Measurements from ENCODE around the gene BACH1. TPM values are rescaled to one million over a fixed set of nuclear protein-coding genes. Genes with fewer than 3 reads are reported as not detected.

BACH1 gene
- total and polyA plus RNA-seq, 2 of the 8 experiments (the other 6 are each of a cell fraction or from before 2014, with no cell fraction given), result 6.9 to 50.7 TPM

DNA sequence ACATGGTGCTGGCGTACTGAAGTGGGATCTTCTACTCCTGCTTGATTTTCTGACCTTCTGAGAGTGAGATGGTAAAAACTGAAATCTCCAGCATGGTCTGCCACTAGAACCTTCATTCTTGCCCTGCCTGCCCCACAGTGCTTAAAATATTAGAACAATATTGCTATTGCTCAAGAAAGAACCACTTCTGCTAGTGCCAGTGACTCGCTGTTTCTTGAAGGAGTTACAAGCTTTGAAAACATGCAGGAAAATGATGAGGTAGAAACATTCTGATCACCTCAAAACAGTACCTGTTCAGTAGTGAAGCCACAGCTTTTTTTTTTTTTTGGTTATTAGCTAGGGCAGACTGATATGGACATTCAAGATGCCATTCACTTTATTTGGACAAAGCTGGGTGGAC lies 95.3 kb downstream of the BACH1 start (continued):
- TF ChIP-seq, protein P1, sequence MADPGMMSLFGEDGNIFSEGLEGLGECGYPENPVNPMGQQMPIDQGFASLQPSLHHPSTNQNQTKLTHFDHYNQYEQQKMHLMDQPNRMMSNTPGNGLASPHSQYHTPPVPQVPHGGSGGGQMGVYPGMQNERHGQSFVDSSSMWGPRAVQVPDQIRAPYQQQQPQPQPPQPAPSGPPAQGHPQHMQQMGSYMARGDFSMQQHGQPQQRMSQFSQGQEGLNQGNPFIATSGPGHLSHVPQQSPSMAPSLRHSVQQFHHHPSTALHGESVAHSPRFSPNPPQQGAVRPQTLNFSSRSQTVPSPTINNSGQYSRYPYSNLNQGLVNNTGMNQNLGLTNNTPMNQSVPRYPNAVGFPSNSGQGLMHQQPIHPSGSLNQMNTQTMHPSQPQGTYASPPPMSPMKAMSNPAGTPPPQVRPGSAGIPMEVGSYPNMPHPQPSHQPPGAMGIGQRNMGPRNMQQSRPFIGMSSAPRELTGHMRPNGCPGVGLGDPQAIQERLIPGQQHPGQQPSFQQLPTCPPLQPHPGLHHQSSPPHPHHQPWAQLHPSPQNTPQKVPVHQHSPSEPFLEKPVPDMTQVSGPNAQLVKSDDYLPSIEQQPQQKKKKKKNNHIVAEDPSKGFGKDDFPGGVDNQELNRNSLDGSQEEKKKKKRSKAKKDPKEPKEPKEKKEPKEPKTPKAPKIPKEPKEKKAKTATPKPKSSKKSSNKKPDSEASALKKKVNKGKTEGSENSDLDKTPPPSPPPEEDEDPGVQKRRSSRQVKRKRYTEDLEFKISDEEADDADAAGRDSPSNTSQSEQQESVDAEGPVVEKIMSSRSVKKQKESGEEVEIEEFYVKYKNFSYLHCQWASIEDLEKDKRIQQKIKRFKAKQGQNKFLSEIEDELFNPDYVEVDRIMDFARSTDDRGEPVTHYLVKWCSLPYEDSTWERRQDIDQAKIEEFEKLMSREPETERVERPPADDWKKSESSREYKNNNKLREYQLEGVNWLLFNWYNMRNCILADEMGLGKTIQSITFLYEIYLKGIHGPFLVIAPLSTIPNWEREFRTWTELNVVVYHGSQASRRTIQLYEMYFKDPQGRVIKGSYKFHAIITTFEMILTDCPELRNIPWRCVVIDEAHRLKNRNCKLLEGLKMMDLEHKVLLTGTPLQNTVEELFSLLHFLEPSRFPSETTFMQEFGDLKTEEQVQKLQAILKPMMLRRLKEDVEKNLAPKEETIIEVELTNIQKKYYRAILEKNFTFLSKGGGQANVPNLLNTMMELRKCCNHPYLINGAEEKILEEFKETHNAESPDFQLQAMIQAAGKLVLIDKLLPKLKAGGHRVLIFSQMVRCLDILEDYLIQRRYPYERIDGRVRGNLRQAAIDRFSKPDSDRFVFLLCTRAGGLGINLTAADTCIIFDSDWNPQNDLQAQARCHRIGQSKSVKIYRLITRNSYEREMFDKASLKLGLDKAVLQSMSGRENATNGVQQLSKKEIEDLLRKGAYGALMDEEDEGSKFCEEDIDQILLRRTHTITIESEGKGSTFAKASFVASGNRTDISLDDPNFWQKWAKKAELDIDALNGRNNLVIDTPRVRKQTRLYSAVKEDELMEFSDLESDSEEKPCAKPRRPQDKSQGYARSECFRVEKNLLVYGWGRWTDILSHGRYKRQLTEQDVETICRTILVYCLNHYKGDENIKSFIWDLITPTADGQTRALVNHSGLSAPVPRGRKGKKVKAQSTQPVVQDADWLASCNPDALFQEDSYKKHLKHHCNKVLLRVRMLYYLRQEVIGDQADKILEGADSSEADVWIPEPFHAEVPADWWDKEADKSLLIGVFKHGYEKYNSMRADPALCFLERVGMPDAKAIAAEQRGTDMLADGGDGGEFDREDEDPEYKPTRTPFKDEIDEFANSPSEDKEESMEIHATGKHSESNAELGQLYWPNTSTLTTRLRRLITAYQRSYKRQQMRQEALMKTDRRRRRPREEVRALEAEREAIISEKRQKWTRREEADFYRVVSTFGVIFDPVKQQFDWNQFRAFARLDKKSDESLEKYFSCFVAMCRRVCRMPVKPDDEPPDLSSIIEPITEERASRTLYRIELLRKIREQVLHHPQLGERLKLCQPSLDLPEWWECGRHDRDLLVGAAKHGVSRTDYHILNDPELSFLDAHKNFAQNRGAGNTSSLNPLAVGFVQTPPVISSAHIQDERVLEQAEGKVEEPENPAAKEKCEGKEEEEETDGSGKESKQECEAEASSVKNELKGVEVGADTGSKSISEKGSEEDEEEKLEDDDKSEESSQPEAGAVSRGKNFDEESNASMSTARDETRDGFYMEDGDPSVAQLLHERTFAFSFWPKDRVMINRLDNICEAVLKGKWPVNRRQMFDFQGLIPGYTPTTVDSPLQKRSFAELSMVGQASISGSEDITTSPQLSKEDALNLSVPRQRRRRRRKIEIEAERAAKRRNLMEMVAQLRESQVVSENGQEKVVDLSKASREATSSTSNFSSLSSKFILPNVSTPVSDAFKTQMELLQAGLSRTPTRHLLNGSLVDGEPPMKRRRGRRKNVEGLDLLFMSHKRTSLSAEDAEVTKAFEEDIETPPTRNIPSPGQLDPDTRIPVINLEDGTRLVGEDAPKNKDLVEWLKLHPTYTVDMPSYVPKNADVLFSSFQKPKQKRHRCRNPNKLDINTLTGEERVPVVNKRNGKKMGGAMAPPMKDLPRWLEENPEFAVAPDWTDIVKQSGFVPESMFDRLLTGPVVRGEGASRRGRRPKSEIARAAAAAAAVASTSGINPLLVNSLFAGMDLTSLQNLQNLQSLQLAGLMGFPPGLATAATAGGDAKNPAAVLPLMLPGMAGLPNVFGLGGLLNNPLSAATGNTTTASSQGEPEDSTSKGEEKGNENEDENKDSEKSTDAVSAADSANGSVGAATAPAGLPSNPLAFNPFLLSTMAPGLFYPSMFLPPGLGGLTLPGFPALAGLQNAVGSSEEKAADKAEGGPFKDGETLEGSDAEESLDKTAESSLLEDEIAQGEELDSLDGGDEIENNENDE (IDR thresholded peaks at IDR 0.05; ENCODE audit: insufficient replicate concordance, low read length), result no peak
- TF ChIP-seq, protein P2, sequence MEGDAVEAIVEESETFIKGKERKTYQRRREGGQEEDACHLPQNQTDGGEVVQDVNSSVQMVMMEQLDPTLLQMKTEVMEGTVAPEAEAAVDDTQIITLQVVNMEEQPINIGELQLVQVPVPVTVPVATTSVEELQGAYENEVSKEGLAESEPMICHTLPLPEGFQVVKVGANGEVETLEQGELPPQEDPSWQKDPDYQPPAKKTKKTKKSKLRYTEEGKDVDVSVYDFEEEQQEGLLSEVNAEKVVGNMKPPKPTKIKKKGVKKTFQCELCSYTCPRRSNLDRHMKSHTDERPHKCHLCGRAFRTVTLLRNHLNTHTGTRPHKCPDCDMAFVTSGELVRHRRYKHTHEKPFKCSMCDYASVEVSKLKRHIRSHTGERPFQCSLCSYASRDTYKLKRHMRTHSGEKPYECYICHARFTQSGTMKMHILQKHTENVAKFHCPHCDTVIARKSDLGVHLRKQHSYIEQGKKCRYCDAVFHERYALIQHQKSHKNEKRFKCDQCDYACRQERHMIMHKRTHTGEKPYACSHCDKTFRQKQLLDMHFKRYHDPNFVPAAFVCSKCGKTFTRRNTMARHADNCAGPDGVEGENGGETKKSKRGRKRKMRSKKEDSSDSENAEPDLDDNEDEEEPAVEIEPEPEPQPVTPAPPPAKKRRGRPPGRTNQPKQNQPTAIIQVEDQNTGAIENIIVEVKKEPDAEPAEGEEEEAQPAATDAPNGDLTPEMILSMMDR (IDR thresholded peaks at IDR 0.05; ENCODE audit: control extremely low read depth in 1 of 3, insufficient read depth in 1 of 3, low read depth in 1 of 3, low read length in 3 of 3), result no peak
- TF ChIP-seq CBX5 (IDR thresholded peaks at IDR 0.05; ENCODE audit: low read depth, low read length) (no peak), JUND (IDR thresholded peaks at IDR 0.05; ENCODE audit: low read length) (no peak), CBX8 (IDR thresholded peaks at IDR 0.05; ENCODE audit: borderline replicate concordance, low read depth, low read length) (no peak), PHF8 (conservative IDR thresholded peaks at IDR 0.05; ENCODE audit: low read depth, low read length) (no peak)
- TF ChIP-seq, protein P3, sequence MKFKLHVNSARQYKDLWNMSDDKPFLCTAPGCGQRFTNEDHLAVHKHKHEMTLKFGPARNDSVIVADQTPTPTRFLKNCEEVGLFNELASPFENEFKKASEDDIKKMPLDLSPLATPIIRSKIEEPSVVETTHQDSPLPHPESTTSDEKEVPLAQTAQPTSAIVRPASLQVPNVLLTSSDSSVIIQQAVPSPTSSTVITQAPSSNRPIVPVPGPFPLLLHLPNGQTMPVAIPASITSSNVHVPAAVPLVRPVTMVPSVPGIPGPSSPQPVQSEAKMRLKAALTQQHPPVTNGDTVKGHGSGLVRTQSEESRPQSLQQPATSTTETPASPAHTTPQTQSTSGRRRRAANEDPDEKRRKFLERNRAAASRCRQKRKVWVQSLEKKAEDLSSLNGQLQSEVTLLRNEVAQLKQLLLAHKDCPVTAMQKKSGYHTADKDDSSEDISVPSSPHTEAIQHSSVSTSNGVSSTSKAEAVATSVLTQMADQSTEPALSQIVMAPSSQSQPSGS (IDR thresholded peaks at IDR 0.05; ENCODE audit: low read length), result no peak

Data from H1 (cell line).